IPS-15b (cell line): Measurements from ENCODE around the gene TANC2.
"Not testable (repeated sequence)": the region's sequence is repeated elsewhere in the genome, so short reads cannot be mapped to it uniquely, and the experiment has no call there.

ENCODE experiments used
- H3K27me3 ChIP-seq: one replicate; pipeline ENCODE4 v1.6.1; 2013; ENCODE audit warnings: low read length; ENCODE audit not compliant: control insufficient read depth, insufficient read depth
- H3K36me3 ChIP-seq: one replicate; pipeline ENCODE4 v1.6.1; 2013; ENCODE audit warnings: low read length; ENCODE audit not compliant: control insufficient read depth, insufficient read depth
- H3K4me1 ChIP-seq: one replicate; pipeline ENCODE4 v1.6.1; 2013; ENCODE audit warnings: mild to moderate bottlenecking, low read length; ENCODE audit not compliant: control insufficient read depth, insufficient read depth
- H3K4me3 ChIP-seq: one replicate; pipeline ENCODE4 v1.5.1; 2013; ENCODE audit warnings: low read depth, low read length
- H3K9ac ChIP-seq: one replicate; pipeline ENCODE4 v1.6.1; 2013; ENCODE audit warnings: low read depth, mild to moderate bottlenecking, low read length
- H3K9me3 ChIP-seq: one replicate; pipeline ENCODE4 v1.6.1; 2013; ENCODE audit warnings: mild to moderate bottlenecking, low read length; ENCODE audit not compliant: control insufficient read depth, insufficient read depth

The TANC2 gene

GRCh38 chr17:62966426-62967204, 580 bp downstream of the TANC2 start:
- H3K9me3 ChIP-seq = no peaks in the 10 kb centered on the region
- H3K36me3 ChIP-seq = no peaks in the 10 kb centered on the region
- no peak overlapping the region for H3K9ac ChIP-seq
- H3K4me3 ChIP-seq = peak overlapping the region; percentile 79
- peaks cover 27% of the 10 kb centered on the region for H3K27me3 ChIP-seq
- H3K4me1 ChIP-seq = peaks cover 7% of the 10 kb centered on the region

GRCh38 chr17:62967205-62967529, 1.1 kb downstream of the TANC2 start:
- Histone ChIP-seq H3K4me1 (peaks cover 7% of the 10 kb centered on the region), H3K9me3 (no peaks in the 10 kb centered on the region), H3K4me3 (peak overlapping the region; percentile 79), H3K9ac (no peak overlapping the region), H3K36me3 (no peaks in the 10 kb centered on the region), H3K27me3 (peaks cover 27% of the 10 kb centered on the region)

GRCh38 chr17:62968445-62968923, 2.4 kb downstream of the TANC2 start:
- Histone ChIP-seq H3K9me3 (no peaks in the 10 kb centered on the region), H3K27me3 (peaks cover 27% of the 10 kb centered on the region), H3K36me3 (no peaks in the 10 kb centered on the region), H3K9ac (no peak overlapping the region), H3K4me3 (no peak overlapping the region), H3K4me1 (peaks cover 7% of the 10 kb centered on the region)

- no peaks in the 10 kb centered on the region for H3K9me3 ChIP-seq
- no peaks in the 10 kb centered on the region for H3K36me3 ChIP-seq
- peaks cover 7% of the 10 kb centered on the region for H3K4me1 ChIP-seq
- peaks cover 13% of the 10 kb centered on the region for H3K27me3 ChIP-seq
- no peak overlapping the region for H3K4me3 ChIP-seq
- H3K9ac ChIP-seq = no peak overlapping the region
These were observed 4.6 kb downstream of the TANC2 start for GRCh38 chr17:62970610-62971009.

GRCh38 chr17:62971853-62972252, 5.8 kb downstream of the TANC2 start:
- Histone ChIP-seq H3K4me1 (peaks cover 7% of the 10 kb centered on the region), H3K4me3 (no peak overlapping the region), H3K9me3 (no peaks in the 10 kb centered on the region), H3K36me3 (no peaks in the 10 kb centered on the region), H3K9ac (no peak overlapping the region), H3K27me3 (peaks cover 12% of the 10 kb centered on the region)

- H3K36me3 ChIP-seq = no peaks in the 10 kb centered on the region
- no peaks in the 10 kb centered on the region for H3K4me1 ChIP-seq
- H3K9ac ChIP-seq = no peak overlapping the region
- H3K9me3 ChIP-seq = no peaks in the 10 kb centered on the region
- H3K4me3 ChIP-seq = no peak overlapping the region
- no peaks in the 10 kb centered on the region for H3K27me3 ChIP-seq
These were observed 8.8 kb downstream of the TANC2 start for GRCh38 chr17:62974788-62975187.

GRCh38 chr17:62975206-62975605, 9.2 kb downstream of the TANC2 start:
- no peak overlapping the region for H3K9ac ChIP-seq
- no peak overlapping the region for H3K4me3 ChIP-seq
- H3K27me3 ChIP-seq = no peaks in the 10 kb centered on the region
- no peaks in the 10 kb centered on the region for H3K36me3 ChIP-seq
- H3K4me1 ChIP-seq = no peaks in the 10 kb centered on the region
- H3K9me3 ChIP-seq = no peaks in the 10 kb centered on the region

GRCh38 chr17:62976643-62977231, 10.7 kb downstream of the TANC2 start:
- H3K9me3 ChIP-seq, H3K4me3 ChIP-seq, H3K9ac ChIP-seq, H3K4me1 ChIP-seq, H3K36me3 ChIP-seq: not testable (repeated sequence)
- H3K27me3 ChIP-seq = peaks cover 12% of the 10 kb centered on the region

GRCh38 chr17:62980842-62981241, 14.8 kb downstream of the TANC2 start:
- no peaks in the 10 kb centered on the region for H3K4me1 ChIP-seq
- peaks cover 14% of the 10 kb centered on the region for H3K27me3 ChIP-seq
- H3K36me3 ChIP-seq = no peaks in the 10 kb centered on the region
- no peaks in the 10 kb centered on the region for H3K9me3 ChIP-seq
- no peak overlapping the region for H3K4me3 ChIP-seq
- no peak overlapping the region for H3K9ac ChIP-seq

- Histone ChIP-seq H3K4me3 (no peak overlapping the region), H3K4me1 (no peaks in the 10 kb centered on the region), H3K9ac (no peak overlapping the region), H3K9me3 (no peaks in the 10 kb centered on the region), H3K27me3 (peaks cover 14% of the 10 kb centered on the region), H3K36me3 (no peaks in the 10 kb centered on the region)
These were observed 15.9 kb downstream of the TANC2 start for GRCh38 chr17:62981933-62982332.

GRCh38 chr17:62984801-62985200, 18.8 kb downstream of the TANC2 start:
- no peaks in the 10 kb centered on the region for H3K4me1 ChIP-seq
- peaks cover 14% of the 10 kb centered on the region for H3K27me3 ChIP-seq
- H3K4me3 ChIP-seq = no peak overlapping the region
- no peaks in the 10 kb centered on the region for H3K9me3 ChIP-seq
- no peak overlapping the region for H3K9ac ChIP-seq
- H3K36me3 ChIP-seq = no peaks in the 10 kb centered on the region

- Histone ChIP-seq H3K36me3 (no peaks in the 10 kb centered on the region), H3K9me3 (no peaks in the 10 kb centered on the region), H3K4me3 (no peak overlapping the region), H3K4me1 (no peaks in the 10 kb centered on the region), H3K27me3 (peaks cover 3% of the 10 kb centered on the region), H3K9ac (no peak overlapping the region)
These were observed 20.5 kb downstream of the TANC2 start for GRCh38 chr17:62986549-62986948.
